AG20443 (cell line): ENCODE data around the gene LRRIQ4.

Experiments
- DNase-seq: peaks from one replicate; pipeline ENCODE4 v3.0.0; 2012; ENCODE audit warnings: low spot score, mixed read lengths

The LRRIQ4 gene

DNA sequence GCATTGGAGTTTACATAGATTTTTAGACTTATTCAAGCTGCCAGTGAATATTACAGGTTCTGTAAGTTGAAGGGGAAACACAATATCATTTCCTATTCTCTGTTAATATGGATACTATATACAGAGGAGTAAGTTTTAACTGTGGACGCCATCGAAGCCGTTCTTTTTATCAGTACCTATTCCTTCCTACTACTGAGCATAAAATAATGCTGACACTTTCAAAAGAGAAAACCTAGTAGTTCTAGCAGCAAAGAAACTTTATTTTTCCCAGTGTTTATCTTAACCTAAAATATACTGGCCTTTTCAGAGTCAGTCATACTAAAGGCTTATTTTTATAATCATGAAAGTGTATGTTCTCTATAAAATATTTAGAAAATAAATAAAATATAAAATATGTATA, 42.8 kb downstream of the LRRIQ4 start:
- DNase-seq = no peak

DNA sequence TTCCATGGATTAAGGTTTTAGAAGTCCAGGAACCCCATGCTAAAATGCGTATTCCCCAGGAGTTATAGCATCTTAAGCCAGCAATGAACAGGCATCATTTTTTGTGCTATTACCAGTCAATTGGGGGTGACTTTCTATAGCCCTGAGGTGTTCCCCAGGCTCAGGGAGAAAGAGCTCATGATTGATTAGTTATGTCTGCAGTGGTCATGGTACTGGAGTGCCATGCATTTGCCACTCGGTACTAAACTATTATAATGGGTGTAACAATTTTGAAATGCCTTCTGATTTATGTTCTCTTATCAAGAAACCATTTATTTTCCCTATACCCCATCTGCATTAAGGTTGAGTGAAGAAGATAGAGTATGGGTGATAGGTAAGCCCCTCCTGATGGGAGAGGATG, 45.1 kb downstream of the LRRIQ4 start:
- no peak for DNase-seq

DNA sequence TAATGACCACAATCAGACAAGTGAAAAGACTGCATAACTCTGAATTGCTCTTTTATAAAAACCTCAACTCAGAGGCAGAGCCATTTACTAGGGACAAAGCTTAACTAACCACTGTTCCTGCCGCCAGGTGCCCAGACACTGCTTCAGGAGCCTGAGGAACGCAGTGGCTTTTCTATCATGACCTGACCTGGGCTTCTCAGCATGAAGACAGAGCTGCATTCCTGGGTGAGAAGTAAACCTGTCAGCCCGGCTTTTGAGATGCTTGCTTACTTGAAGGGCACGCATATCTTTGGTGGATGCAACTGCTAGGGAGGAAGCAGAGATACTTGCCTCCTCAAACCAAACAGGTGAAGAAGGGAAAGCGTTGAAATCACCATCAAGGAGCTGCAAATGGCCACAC, 49.2 kb downstream of the LRRIQ4 start:
- DNase-seq = no peak

DNA sequence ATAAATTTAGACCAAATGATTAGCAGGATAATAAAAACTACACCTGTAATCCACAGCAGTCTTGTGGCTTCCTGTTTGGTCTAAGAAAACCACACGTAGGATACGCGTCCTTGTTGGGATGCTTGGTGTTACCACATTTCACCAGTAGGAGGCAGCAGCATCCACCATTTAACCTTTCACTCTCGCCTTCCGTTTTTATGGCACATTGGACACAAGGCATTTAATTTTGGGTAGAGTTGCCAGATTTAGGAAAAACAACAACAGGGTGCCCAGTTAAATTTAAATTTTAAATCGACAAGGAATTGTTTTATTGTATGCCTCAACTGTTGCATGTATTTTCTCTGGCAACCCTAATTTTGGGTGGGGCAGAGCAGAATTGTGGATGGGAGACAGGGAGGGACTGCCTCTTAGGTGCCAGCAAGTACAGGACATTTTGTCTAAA, 50.8 kb downstream of the LRRIQ4 start:
- peak; percentile 71 for DNase-seq

GRCh38 chr3:169864270-169864669, 51.6 kb downstream of the LRRIQ4 start:
- no peak for DNase-seq

DNA sequence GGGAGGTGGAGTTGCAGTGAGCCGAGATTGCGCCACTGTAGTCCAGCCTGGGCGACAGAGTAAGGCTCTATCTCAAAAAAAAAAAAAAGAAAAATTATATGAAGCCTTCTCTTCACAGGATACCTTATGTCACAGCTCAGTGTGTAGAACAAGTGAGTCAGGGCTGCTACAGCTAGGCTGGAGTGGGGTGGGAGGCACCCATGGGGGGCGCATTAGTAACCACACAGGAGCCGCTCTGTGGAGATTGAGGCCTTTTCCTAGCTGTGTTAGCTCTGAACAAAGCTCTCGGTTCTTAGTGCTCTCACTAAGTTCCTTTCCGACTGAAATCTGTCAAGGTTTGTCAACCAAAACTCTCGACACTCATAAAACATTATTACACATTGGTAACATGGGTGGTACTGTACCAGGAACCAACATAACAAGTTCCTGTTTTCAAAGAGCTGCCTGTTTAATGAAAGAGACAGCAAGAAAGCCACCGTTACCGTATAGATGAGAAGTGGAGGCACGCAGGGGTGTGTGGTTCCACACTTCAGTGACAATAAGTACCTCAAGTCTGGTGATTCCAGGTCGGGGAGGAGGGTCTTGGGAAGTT, 52.6 kb downstream of the LRRIQ4 start:
- DNase-seq = no peak

DNA sequence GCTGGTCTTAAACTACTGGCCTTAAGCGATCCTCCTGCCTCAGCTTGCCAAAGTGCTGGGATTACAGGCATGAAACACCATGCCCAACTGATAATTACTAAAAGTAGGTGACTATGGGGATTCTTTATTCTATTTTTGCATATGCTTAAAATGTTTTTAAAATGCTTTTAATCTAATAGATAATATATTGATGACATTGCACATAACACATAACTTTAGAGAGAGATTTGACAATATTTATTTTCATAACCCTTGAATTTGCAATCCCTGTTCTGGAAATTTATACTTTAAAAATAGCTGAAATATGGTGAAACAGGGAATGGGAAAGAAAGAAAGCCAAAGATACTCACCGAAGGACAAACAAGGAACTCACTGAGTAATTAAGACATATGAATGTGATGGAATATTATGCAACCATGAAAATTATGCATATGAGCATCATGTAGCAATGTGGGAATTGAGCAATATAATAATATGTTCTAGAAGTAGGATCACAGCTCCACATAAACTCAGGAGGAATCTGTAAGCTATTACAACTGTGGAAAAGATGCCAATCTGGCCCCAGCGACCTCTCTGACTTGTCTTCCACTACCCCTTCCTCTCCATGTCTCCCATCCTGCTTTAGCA, 55.0 kb downstream of the LRRIQ4 start:
- DNase-seq = no peak

- no peak for DNase-seq
Measured at GRCh38 chr3:169868369-169868768, 55.7 kb downstream of the LRRIQ4 start.

- DNase-seq = no peak
Measured at GRCh38 chr3:169869484-169870220, 57.0 kb downstream of the LRRIQ4 start, which contains the start of gene LRRC31. TSS of gene LRRC31 (minus strand) at chr3:169869935. CDS start at chr3:169869807, 128 bp downstream.

DNA sequence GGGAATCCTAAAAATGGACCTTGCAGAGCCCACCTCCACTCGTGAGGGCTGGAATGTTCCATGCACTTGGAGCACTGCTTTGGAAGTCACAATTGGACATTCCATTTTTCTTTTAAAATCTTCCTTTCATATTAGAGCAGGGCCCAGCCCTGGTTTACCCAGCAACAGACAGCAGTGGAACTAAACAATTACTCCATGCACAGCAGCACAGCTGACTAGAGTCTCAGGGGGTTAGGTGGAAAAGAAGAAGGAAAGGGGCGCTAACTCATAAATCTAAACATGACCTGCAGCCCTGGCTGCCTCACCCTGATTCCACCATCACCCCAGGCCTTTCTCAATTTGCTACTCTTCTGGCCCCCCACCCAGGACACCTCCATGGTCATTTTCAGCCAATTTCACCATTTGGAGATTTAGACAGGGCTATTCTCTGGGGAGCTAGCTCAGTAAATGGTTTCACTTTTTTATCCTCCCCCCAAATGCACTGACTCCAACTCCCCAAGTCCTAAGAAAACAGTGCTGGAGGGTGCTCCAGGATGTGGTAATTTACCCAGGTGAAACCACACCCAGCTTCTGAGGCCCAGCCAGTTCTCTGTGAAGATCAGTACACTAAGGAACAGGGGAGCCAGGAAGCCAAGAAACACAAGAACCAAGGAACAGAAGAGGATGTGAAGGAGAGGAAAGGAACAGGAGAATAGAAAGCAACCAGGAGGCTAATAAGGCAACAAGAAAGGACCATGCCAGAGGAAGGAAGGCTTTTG, 58.6 kb downstream of the LRRIQ4 start:
- no peak for DNase-seq

DNA sequence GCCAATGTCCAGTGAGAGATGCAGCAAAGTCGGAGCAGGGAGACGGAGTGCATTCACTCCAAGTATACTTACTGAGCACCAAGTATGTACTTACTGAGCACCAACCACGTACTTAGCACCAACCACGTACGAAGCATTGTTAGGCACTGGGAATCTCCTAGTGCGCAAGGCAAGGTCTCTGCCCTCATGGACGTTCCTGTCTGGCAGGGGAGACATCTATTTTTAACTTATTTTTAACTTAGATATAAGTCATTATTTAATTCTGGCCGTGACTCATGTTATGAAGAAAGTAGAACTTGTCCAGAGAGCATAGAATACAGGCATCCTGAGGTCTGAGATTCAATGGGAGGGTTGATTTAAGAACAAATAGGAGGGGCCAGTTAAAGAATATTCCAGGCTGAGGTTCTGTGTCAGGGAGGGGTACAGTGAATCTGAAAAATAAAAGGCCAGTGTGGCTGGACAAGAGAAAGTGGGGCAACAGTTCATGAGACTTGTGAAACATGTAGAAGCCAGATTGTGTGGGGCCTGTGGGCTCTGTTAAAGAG, 66.4 kb downstream of the LRRIQ4 start:
- DNase-seq = no peak

DNA sequence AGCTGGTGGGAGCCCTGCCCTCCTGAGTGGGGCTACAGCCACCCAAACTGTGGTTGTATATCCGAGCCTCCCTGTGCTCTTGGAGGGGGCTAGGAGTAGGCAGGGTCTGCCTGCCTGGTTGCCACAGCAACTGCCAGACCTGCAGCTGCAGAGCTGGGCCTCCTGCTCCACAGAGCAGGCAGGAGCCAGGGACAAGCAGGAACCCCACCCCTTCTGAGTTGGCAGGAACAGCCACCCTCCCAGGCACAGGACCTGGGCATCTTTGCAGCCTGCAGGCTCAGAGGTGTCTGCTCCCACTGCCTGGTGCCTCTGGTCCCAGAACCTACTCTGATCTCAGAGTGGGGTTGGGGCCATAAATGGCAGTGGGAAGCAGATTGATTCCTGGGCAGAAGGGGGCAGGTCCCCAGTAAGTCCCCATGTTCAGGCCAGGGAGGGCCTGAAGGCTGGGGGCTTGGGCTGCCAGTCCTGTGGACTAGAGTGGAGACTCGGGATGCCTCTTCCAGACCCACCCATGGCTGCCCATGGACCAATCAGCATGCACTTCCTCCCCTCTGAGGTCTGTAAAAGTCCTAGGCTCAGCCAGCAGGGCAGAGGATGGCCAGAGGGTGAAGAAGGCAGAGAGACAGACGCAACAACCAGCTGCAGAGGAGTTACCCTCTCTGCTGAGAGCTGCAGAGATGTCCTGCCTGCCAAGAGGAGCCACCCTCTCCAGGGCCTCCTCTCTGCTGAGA, 67.3 kb downstream of the LRRIQ4 start:
- DNase-seq = no peak

DNA sequence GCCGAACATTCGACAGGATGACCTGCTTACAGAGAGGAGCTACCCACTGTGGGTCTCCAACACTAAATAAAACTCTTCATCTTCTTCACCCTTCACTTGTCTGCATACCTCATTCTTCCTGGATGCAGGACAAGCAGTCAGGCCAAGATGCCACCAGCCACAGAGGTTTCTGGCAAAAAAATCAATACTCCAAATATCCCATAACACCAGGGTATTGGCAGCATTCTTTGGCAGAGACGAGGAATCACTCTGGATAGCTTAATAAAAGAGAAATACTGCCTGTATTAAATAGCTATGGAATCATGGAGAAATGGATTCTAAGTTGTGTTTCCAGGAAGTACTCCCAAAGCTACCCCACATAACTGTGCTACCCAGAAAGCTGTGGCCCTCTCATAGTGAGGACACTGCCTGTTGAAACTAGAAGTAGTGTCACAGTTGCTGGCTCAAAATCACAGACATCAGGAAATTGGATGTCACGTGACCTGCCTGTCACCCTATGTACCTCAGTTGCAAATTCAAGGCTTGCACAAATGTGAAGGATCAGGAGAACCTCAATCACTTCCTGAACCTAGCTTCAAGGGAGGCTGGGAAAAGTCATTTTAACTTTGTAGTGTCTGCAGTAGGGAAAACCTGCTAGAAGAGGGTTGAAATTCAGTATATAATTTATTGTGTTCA, 68.0 kb downstream of the LRRIQ4 start:
- DNase-seq = no peak

GRCh38 chr3:169886671-169887070, 74.0 kb downstream of the LRRIQ4 start:
- peak; percentile 70 for DNase-seq
